Neutrophil (primary cell): Measurements from ENCODE around the gene RANBP1.

Experiments used
- H3K27ac ChIP-seq: fragments of 200-600 bp; sonication (generic); 2 replicates; pipeline ENCODE4 v1.5.1; 2016; ENCODE audit warnings: mild to moderate bottlenecking, moderate library complexity
- H3K27me3 ChIP-seq: fragments of 200-600 bp; sonication (generic); 2 replicates; pipeline ENCODE4 v1.6.0; 2016; ENCODE audit warnings: mild to moderate bottlenecking
- H3K36me3 ChIP-seq: fragments of 200-600 bp; sonication (generic); 2 replicates; pipeline ENCODE4 v1.5.1; 2017
- H3K4me1 ChIP-seq, 2 experiments: fragments of 200-600 bp in 1 of 2; sonication (generic) in 1 of 2; 1 replicate in 1 of 2; 2 replicates in 1 of 2; pipeline versions ENCODE4 v1.5.1 to v1.6.1; 2013 to 2016; ENCODE audit warnings: low read depth in 1 of 2, low read length in 1 of 2, mild to moderate bottlenecking in 1 of 2, moderate library complexity in 1 of 2; ENCODE audit not compliant: control insufficient read depth in 1 of 2, insufficient read depth in 1 of 2
- H3K4me3 ChIP-seq, 2 experiments: fragments of 200-600 bp in 1 of 2; sonication (generic) in 1 of 2; 1 replicate in 1 of 2; 2 replicates in 1 of 2; pipeline ENCODE4 v1.5.1; 2013 to 2016; ENCODE audit warnings: low read depth in 1 of 2, low read length in 1 of 2, mild to moderate bottlenecking in 1 of 2, moderate library complexity in 1 of 2
- H3K9me3 ChIP-seq: fragments of 200-600 bp; sonication (generic); 2 replicates; pipeline ENCODE4 v1.5.1; 2016
- CTCF ChIP-seq: fragments of 200-600 bp; sonication (generic); IDR thresholded peaks from 2 replicates; pipeline ENCODE4 v1.5.1; 2016; ENCODE audit warnings: antibody characterized with exemption

The RANBP1 gene

GRCh38 chr22:20096574-20097420, 19.1 kb upstream of the RANBP1 start:
- no peaks in the 10 kb centered on the region for H3K9me3 ChIP-seq
- no peaks in the 10 kb centered on the region for H3K27me3 ChIP-seq
- H3K4me1 ChIP-seq = no peaks in the 10 kb centered on the region
- TF ChIP-seq CTCF = no peak
- no peak overlapping the region for H3K27ac ChIP-seq
- H3K36me3 ChIP-seq = peaks cover 78% of the 10 kb centered on the region
- H3K4me3 ChIP-seq = no peak overlapping the region

GRCh38 chr22:20099099-20099711, 16.7 kb upstream of the RANBP1 start:
- no peak overlapping the region for H3K27ac ChIP-seq
- peaks cover 59% of the 10 kb centered on the region for H3K36me3 ChIP-seq
- TF ChIP-seq CTCF = no peak
- H3K4me1 ChIP-seq = no peaks in the 10 kb centered on the region
- no peaks in the 10 kb centered on the region for H3K27me3 ChIP-seq
- no peaks in the 10 kb centered on the region for H3K9me3 ChIP-seq
- H3K4me3 ChIP-seq = no peak overlapping the region

- no peak for TF ChIP-seq CTCF
- Histone ChIP-seq H3K36me3 (peaks cover 60% of the 10 kb centered on the region), H3K4me3 (no peak overlapping the region), H3K4me1 (no peaks in the 10 kb centered on the region), H3K27ac (no peak overlapping the region), H3K9me3 (no peaks in the 10 kb centered on the region), H3K27me3 (no peaks in the 10 kb centered on the region)
Observed at GRCh38 chr22:20101638-20102037, 14.3 kb upstream of the RANBP1 start.

- TF ChIP-seq CTCF = no peak
- Histone ChIP-seq H3K4me1 (no peaks in the 10 kb centered on the region), H3K9me3 (no peaks in the 10 kb centered on the region), H3K27ac (no peak overlapping the region), H3K36me3 (peaks cover 67% of the 10 kb centered on the region), H3K27me3 (no peaks in the 10 kb centered on the region), H3K4me3 (no peak overlapping the region)
Observed at GRCh38 chr22:20102203-20102780, 13.6 kb upstream of the RANBP1 start.

- Histone ChIP-seq H3K4me1 (no peaks in the 10 kb centered on the region), H3K27me3 (no peaks in the 10 kb centered on the region), H3K4me3 (no peak overlapping the region), H3K27ac (no peak overlapping the region), H3K9me3 (no peaks in the 10 kb centered on the region), H3K36me3 (peaks cover 78% of the 10 kb centered on the region)
- TF ChIP-seq CTCF = no peak
Observed at GRCh38 chr22:20105456-20106204, 10.3 kb upstream of the RANBP1 start.
